HG03342 (cell line): ENCODE measurements around the gene LIMS1.
"Not testable (repeated sequence)": the region's sequence is repeated elsewhere in the genome, so short reads cannot be mapped to it uniquely, and the experiment has no call there.

Source experiments
- ATAC-seq: cut with Tn5 transposase; IDR thresholded peaks from one replicate; pipeline ENCODE4 v1.9.1; 2021; ENCODE audit warnings: mild to moderate bottlenecking, moderate library complexity; ENCODE audit not compliant: unreplicated experiment

The LIMS1 gene

DNA sequence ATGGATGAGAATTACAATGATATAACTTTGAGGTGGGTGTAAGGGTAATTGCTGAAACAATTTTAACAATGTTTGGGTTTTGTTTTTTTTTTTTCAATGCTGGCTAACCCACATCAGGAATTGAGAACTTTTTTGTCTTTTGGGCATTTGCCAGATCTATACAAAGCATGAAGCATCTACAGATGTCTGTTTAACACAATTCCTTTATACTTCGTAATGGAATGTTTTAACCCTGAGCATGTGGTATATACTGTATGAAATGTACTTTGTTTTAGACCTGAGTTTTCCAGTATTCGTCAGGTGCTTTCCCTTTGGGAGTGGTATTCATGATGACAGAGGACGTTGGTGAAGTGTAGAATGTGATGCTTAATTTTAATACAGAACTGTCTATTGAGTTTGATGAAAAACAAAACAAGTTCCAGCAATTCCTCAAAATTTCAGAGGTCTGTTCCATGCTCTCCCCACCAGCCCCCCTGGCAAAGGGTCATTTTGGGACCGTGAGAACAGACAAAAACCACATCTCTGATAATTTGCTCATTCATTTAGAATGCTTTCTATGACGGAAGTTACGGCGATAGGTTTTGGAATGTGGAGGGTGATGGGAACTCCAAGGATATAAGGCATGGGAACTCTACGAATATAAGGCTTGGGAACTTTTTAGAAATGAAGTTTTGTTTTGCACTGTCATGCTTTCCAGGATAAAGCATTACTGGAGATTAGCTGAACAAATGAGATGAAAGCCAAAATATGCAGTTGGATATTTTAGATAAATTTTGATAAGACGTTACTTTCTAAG, 14.1 kb downstream of the LIMS1 start:
- ATAC-seq = no peak

DNA sequence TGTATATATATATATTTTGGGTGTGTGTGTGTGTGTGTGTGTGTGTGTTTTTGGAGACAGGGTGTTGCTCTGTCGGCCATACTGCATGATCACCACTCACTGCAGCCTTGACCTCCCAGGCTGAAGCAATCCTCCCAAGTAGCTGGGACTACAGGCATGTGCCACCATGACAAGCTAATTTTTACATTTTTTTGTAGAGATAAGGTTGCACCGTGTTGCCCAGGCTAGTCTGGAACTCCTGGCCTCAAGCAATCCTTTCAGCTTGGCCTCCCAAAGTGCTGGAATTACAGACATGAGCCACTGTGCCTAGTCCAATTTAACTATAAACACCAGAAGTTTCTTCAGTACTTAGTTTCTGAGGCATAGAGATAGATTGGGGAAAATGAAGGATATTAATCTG, 18.3 kb downstream of the LIMS1 start:
- no peak for ATAC-seq

DNA sequence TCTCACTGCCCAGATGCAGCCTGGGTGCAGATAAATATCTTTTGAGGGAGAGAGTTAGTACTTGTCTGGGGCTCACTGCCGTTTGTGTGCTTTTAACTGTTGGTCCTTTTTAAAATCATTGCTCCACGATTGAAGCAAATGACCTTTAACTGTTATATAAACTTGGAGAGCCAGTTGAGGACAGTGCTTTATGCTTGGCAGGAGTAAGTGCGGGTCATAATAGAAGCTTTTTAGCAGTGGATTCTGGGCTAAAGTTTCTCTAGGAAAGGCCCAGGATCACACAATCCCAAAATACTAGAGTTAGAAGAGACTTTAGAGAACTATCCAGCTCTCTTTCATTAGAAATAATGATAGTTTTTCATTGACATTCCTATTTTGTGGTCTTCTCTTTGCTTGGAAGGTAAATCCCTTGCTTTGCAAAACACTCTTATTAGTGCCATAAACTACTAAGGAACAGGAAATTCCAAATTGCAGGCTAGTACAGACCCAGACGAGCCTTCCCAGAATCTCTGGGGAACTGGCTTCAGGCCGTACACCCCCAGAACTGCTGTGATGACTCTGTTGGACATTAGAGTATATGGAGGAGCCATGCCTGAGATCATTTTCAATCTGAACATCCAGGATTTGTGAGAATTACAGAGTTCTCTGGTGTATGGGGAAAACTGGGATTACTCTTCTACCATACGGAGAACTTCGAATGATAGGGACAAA, 19.1 kb downstream of the LIMS1 start:
- no peak for ATAC-seq

DNA sequence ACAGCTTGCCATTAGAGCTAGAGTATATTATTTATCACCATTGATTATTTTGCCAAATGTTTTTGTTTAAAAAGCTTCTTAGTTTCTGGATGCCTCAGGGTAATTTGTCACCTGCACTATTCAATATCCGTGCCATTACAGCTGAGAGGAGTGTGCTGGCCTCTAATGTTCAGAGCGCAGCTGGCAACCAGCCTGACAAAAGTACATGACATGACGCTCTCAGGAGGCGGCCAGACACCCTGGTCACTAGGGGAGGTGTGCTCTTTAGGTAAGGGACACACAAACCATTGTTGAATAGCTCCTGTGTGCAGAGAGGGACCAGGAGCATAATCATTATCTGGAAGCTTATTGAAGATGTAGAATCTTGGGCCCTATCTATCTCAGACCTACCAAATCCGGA, 20.3 kb downstream of the LIMS1 start:
- no peak for ATAC-seq

DNA sequence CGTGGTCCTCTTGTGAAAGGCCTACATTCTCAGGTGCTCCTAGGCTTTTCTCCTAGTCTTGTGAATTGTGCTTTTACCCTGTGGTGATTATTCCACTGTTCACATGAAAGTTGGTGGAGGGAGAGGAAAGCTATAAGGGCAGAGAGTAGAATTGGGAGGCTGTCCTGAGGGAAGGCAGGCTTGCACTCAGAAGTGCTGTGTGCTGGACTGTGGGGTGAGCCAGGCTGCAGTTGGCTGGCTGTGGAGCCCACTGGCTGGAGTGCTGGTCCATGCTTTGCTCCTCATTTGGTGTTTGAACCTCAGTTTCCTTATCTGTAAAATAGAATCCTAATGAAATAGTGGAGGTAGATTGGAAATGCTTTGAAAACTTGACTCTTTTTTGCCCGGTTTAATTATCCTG, 21.3 kb downstream of the LIMS1 start:
- ATAC-seq = no peak

DNA sequence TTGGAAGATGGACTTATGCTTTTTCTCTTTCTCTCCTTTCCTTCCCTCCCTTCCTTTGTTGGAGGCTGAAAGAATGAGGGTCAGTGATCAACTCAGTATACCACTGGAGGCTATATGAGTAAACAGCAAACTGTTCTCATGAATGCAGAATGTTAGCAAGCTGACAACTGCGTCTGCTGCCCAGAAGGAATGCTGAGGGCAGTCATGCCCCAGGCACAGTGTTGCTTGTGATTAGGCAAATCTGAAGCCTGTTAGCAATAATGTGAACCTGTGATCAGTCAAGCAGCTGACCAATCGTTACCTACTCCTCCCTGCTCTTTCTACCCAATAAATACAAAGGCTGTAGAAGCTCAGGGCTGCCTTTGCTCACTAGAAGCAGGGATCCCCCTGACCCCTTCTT, 22.3 kb downstream of the LIMS1 start:
- not testable (repeated sequence) for ATAC-seq

DNA sequence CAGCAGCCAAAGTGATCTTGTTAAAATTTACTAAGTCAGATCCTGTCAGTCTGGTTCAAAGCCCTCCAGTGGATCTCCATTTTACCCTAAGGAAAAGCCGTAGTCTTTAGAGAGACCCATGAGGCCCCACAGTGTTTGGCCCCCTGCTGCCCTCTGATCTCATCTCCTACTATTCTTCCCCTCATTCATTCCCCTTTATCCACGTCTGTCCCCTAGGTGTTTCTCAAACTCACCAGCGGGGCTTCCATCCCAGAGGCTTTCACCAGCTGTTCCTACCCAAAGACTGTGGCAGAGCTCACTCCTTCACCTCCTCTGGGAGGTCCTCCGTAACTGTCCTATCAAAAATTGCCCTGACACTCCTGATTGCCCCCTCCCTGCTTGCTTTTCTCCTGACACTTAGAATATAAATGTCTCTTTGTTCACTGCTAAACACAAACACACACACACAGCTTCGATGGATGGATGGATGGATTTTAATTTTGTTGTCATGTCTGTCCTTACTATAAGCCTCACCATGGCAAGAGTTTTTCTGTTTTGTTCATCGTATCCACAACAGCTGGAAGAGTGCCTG, 26.1 kb downstream of the LIMS1 start:
- no peak for ATAC-seq

DNA sequence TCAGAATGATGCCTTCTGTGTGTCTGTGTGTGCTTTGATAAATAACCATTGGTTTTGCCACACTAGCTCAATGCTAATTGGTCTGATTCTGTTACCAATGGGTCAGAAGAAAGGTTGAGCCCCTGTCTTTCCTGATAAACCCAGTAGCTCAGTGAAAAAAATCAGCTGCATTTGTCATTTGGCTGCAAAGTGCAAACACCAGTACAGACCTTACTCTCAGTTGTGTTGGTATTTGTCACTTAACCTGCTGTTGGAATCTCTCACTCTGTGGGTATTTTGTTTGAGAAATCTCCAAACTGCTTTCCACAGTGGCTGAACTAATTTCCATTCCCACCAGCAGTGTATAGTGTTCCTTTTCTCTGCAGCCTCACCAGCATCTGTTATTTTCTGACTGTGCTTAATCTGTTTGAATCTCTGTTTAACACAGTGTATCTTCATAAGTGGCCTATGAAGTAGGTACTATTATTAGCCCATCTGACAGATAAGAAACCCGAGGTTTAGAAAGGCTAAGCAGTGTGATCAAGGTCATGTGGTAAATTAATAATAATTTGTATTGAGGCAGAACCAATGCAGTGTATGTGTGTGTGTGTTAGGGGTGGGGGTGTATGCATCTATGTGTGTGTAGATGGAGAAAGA, 26.7 kb downstream of the LIMS1 start:
- no peak for ATAC-seq

DNA sequence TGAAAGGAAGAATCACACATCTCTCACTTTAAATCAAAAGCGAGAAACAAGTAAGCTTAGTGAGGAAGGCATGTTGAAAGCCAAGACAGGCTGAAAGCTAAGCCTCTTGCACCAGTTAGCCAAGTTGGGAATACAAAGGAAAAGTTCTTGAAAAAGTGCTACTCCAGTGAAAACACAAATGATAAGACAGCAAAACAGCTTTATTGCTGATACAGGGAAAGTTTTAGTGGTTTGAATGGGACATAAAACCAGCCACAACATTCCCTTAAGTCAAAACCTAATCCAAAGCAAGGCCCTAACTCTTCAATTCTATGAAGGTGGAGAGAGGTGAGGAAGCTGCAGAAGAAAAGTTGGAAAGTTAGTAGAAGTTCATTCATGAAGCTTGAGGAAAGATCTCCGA, 28.0 kb downstream of the LIMS1 start:
- ATAC-seq = no peak

DNA sequence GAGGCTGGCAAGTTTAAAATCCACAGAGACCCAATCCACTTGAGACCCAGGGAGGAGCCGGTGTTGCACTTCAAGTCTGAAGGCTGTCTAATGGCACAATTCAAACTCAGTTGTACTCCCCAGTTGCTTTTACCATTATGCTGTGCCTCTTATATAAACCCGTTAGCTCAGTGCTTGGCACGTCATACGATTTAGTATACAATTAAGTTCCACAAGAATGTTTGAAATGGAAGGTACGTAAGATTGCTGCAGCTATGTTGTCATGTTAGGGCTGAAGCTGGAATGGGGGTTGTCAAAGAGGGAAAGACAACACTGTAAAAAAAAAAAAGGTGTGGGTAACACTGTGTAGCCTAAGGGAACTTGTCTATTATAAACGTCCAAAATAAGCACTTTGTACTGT, 30.2 kb downstream of the LIMS1 start:
- no peak for ATAC-seq

DNA sequence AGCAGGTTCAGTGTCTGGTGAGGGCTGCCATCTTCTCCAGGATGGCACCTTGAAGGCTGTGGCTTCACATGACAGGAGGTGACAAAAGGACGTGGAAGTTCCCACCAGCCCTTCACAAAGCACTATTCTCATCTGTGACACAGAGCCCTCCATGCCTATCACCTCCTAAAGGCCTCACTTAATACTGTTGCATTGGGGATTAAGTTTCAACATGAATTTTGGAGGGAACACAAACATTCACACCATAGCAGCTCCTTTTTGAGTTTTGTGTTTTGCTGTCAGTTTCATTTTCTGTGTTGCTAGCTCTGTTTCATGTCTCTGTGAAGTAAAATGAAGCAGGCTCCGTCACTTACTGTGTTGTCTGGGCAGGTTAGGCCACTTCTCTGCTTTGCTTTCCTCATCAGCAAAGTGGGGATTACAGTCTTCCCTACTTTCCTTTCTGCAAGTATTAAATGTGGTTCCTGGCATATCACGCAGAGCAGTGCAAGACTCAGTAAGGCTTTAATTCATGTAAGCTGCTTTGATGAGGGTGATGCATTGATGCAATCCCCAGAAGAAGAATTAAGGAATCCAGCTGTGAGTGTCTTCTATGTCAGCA, 31.6 kb downstream of the LIMS1 start:
- ATAC-seq = peak; percentile 63

DNA sequence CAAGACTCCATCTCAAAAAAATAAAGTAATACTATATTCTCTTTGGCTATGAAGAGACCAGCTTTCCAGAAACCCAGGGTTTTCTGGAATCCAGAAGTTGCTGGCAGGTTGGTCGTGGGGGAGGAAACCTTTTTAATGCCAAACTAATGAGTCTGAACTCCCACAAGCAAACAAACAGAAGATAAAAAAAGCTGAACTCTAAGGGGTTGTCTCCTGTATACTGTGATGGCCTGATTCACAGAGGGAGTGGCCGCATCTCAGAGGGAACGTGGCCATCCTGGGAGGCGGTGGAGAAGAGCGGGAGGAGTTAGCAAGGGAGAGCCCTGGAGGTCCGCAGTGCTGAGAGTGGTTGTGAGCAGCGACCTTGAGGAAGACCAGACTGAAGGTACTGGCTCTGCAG, 36.1 kb downstream of the LIMS1 start:
- no peak for ATAC-seq

DNA sequence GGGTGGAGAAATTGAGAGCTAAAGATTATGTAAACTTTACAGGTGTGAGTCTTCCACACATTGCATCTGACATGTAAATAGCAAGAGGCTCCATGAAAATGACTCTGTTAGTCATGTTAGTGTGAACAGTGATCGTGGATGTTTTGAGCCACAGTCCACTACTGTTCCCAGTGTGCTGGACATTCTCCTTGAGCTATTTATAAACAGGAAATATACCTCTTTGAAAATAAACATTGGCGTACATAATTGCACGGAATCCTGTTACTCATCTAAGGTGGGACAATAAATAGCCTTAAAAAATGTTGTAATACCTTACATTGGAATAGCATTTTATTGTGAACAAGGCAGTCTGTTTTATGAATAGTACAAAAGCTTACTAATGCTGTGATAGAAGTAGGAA, 37.0 kb downstream of the LIMS1 start:
- ATAC-seq = no peak

DNA sequence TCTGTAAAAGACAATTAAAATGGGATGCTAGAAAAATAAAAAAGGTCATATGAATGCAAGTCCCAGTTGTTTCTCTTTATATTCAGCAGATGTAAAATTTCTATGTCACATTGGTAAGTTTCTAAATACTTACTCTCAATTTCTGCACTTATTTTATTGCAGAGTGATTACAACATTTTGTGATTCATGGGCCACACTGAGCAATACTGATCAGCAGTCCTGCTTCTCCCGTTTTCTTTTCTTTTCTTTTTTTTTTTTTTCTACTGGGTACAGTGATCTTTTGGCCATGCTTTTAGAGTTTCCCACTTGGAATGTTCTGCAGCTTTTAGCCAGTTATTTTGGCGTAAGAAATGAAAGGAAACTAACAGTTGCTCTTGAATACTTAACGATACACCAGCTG, 38.8 kb downstream of the LIMS1 start:
- ATAC-seq = no peak

DNA sequence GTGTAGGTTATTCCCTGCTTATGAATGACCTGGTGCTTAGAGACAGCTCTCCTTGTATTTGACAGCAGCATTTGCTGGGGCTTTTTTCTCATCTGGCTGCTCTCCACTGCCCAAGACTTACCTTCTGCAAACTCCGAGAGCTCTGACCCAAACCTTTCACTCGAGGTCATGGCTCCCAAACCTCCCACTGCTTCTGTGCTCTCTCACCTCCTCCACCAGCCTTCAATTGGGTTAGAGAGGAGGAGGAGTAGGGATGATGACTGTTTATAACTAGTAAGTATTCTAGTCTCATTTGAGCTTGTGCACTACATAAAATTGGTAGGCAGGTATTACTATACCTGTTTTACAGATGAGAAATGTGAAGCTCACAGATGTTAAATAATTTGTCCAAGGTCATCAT, 40.1 kb downstream of the LIMS1 start:
- no peak for ATAC-seq

DNA sequence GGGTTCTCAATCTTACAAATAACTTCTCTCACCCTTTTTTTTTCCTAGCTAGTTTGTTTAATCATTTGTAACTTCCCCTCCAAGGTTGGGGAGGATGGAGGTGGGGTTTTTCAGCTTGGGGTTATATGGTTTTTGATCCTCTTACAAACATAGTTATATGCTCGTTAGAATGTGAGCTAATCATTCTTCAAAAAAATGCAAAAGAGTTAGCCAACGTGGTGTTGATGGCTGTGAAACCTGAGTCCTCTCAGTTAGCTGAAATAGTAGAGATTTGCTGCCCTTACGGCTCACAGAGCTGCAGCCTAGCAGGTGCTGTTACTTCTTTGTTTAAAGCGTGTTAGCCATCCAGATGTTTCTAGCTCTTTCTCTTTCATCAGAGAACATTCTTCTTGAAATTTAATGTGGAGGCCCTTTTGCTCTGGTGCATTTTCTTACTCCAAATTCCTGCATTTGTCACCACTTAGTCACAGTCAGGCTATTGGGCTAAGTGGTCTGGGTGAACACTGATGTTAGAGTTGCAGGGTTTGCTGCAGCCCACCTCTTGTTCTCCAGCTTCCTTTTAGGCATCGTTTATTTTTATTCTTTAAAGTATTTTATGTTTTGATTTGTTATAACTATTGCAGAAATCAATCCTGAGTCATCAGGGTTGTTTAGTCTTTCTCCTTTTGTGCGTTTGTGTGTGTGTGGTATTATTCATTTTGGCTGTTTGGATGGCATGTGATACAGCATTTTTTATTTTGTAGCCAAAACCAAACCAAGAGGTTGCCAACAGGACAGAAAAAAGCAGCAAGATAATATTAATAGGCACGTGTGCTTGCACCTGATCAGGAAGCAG, 41.1 kb downstream of the LIMS1 start:
- peak; percentile 91 for ATAC-seq

DNA sequence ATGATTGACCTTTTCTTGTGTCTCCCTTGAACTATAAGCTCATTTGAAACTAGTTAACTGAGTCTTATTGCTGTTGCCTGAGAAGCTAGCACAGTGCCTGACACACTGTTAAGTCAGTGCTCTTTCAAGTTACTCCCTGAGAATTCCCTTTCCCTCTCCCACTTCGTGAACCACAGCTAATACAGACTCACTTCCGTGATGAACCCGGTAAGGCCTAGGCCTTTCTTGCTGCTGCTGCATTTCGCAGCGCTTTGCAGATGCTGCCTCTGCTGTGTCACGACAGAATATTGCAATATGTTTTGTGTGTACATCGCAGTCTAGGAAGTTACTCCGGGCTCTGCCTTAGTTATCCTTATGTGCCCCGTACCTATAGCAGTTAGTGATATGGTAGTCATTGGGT, 42.8 kb downstream of the LIMS1 start:
- no peak for ATAC-seq

DNA sequence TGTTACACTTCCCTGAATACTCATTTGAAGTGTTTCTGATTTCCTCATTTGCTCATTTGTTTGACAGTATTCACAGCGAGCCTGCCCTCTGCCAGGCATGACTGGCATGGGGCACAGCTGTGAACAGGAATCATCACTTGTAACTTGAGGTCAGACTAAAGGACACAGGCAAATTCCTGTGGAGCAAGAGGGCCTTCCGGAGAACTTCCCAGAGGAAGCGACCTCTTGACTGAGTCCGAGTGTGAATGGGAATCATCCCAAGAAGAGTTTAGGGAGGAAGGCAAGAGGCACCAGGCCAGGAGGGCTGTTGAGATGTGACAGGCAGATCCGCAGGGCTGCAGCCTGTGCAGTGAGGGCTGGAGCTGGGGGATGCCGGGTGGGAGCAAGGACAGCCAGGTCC, 45.4 kb downstream of the LIMS1 start:
- ATAC-seq = no peak

DNA sequence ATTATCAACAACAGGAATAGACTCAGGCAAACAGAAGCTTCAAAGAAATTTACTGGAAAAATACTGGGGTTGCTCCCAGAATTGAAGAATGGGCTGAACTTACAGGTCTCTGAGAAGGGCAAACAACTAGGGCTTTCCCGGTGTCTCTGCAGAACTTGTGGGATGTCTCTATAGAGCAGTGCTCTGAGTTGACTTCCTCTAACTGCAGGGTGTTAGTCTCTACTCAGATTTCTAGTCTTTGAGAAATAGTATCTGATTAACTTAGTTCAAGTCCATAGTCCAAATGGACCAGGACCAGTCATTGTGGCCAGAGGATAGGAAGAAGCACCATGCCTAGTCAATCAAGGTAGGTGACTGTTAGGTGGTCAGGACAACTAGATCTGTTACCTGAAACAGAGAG, 45.8 kb downstream of the LIMS1 start:
- no peak for ATAC-seq

DNA sequence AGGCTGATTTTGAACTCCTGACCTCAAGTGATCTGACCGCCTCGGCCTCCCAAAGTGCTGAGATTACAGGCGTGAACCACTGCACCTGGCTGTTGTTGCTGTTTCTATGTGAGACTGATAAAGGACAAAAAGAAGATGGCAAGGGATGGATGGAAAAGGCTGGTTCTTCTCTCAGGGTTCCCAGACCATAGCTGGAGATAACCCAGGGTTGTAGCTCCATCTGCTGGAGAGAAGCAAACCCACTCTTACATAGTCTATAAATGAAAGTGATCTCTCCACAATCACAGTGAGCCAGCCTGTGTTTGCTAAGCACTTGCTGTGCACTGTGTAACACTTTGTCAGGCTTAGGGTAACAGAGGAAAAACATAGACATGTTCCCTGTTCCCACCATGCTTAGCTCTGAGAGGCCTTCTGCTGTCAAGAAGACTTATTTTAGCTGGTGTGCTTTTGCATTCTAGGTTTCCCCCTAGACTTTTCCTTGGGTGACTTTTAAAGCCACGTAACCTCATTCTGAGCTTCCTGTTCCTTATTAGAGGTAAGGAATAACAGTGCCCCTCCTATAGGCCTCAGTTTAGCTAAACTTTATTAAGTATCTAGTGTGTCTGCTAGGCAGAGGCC, 49.7 kb downstream of the LIMS1 start:
- ATAC-seq = peak; percentile 83
